Measurements from ENCODE around the gene ACD.

GRCh38 chr16:67645397-67646121 lies 14.5 kb downstream of the ACD start:
- TF ChIP-seq POLR2A (IDR thresholded peaks at IDR 0.05) (no peak), POLR2AphosphoS5 (IDR thresholded peaks at IDR 0.05) (no peak), CTCF (IDR thresholded peaks at IDR 0.05) (no peak)

Data from gastroesophageal sphincter (tissue), 3 donors.